NCI-H748 (cell line): ENCODE data around the gene DNAH11.
A peak's percentile ranks its signal among the peaks of the same experiment; 100 is the strongest.
"Not testable (repeated sequence)": the region's sequence is repeated elsewhere in the genome, so short reads cannot be mapped to it uniquely, and the experiment has no call there.

Experiments
- DNase-seq: peaks from one replicate; lab custom pipeline; 2025; ENCODE audit not compliant: unreplicated experiment; lab: John Stamatoyannopoulos, UW

The DNAH11 gene

DNA sequence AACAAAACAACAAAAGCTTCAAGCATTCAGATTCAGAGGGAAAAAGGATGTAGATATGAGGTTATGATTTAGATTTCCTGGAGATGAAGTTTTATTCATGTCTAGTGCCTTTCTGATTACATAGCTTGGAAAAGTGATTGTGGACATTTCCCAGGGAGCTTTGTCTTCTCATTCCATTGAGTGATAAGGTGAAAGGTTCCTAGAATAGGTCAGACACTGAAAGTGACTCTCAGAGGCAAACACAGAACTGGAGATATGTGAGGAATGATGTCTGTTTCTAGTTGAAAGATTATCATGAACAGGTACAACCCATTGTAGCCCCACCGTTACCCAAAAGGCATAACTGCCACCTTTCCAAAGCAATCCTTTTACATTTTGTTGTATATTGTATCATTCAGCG, 223.4 kb downstream of the DNAH11 start:
- DNase-seq: no peak

DNA sequence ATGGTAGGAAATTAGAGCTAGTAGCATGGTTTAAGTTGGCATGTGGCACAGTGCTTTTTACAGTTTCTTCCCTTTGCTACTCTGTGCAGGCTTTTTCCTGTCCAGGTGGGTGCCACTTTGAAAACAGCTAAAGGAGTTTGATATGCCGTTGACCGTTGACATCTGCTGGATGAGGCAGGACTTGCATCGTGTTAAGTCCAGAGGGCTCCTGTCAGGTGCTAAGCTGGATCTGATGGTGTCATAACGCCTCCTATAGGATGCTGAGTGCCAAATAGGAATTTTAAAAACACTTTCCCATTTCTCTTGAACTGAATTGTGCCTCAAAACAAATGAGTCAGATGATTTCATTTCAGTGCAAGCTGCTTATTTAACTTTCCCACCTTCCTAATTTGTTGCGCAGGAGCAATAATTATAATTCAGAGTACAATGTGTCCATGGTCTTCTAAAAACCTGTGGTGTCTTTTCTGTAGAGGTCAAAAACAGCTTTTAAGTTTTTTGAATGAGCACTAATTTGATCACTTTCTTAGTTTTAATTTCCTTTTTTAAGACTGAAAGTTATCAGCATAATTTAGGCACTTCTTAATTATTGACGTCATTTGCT, 224.6 kb downstream of the DNAH11 start:
- peak; percentile 95 for DNase-seq

DNA sequence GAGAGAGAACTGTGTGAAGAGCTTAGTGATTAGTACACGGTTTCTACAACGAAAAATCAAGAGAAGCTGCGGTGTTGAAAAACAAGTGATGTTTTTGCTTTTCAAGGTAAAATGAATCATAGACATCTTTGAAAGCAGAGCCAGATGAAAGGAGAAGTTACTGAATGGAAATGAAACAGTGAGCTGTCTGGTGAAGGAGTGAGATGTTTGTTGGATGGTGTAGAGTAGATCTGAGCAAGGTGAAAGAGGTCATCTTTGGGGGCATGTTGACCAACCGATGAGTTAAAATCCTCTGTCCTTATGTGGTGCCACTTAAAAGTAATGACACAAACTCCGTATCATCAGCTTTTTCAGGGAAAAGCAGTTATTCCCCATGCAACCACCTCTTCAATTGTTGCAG, 225.4 kb downstream of the DNAH11 start:
- no peak for DNase-seq

DNA sequence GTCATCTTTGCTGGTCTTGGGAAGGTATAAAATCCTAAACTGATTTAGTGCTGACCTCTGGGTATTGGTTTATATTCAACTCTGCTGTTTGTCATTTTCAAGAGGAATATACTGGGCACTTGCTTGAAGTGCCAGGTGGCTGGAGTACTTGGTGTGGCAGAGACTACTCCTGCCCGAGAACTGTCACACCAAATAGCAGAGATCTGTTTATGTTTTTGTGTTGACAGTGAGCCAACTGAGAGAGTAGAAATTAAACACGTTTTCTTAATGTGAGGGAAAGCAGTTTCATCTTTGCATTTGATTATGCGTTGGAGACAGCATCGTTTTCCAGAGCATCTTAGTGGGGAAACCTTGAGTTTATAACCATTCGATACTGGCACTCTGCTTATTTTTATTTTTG, 228.4 kb downstream of the DNAH11 start:
- DNase-seq: no peak

DNA sequence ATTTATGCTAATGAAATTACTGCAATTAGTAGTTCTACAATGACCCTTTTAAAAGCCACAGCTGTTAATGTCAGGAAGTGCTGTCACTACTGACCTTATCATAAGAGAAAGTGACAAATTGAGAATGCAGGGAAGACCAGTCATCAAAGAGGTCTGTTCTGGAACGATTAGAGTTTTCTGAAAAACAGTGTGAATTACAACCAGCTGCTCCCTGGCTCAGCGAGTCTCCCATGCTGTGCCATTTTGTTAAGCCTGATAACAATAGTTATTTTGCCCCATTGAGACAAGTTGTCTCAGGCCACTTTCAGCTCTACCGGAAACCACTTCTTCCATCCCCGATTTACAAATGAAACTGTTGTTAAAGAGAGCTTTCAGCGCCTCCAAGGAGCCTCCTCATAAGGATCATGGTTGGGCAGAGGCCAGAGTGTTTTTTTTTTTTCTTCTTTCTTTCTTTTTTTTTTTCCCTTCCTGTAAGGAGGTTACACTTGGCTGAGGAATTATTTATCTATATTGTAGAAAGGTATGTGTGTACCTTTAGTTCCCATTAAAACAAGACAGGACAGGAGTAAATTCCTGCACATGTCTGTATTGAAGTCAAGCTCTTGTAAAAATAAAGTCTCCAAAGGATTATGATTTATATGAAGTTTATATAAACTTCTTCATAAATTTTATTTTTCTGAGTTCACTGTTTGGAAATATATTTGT, 229.2 kb downstream of the DNAH11 start:
- peak; percentile 42 for DNase-seq

DNA sequence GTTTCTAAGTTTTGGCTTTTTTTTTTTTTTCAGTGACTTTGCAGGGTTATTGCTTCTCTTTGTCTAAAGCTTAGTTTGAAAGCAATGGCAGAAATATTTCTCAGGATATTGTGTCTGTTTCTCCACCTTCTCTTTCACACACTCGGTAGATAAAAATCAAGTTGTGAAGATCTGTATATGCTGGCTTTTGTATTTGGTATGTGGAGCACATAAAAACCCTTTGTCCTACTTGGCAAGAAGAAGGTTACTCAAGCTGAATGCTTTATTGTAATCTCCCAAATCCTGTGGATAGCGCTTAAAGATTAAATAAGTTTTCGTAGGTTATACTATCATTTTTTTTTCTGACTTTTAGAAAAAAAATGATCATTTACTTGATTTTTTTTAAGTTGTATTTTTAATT, 230.5 kb downstream of the DNAH11 start:
- no peak for DNase-seq

DNA sequence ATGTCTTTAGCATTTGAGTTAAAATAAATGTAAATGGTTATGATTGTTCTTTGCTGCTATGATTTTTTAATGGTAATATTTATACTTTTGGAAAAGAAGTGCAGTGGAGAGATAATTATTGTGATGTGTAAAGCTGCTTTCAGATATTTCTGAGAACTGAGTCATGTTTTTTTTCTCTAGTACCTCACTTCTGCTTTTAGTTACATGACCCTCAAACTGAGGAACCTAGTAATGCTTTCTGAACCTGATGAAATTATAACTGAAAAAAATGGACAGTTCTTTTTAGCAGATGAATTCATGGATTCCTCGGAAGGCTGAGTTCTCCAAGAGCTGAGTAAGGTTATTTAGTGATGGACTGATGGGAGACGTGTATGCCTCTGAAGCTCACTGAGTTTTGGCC, 235.1 kb downstream of the DNAH11 start:
- no peak for DNase-seq

DNA sequence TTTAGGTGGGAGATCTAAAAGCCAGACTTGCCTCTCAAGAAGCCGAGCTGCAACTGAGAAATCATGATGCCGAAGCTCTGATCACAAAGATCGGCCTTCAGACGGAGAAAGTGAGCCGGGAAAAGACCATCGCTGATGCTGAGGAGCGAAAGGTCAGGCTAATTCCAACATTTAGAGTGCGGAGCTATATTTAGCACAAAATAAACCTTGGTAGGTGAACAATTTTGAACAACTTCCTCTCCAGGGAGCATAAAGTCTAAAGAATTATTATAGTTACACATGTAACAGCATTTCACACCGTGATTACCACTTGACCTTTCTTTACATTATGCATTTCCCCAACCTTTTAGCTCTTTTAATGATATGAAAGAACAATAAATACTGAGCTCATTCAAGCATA, 236.1 kb downstream of the DNAH11 start:
- DNase-seq: peak; percentile 13

DNA sequence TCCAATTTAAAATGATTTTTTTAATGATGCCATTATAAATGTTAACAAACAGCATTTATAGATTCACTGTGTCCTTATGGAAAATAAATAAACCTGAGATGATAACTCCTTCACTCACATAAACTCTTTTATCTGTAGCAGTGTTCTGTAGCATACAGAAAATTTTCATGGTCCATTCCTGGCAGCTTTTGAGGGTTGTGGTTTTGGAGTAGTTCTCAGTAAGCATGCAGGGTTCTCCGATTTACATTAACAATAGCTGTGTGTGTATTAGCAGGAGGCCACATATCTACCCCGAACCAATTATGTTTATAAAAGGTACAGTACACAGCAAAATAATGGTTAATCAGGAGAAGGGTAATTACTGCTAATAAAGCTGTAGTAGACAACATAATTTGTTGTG, 240.2 kb downstream of the DNAH11 start:
- DNase-seq: peak; percentile 56

DNA sequence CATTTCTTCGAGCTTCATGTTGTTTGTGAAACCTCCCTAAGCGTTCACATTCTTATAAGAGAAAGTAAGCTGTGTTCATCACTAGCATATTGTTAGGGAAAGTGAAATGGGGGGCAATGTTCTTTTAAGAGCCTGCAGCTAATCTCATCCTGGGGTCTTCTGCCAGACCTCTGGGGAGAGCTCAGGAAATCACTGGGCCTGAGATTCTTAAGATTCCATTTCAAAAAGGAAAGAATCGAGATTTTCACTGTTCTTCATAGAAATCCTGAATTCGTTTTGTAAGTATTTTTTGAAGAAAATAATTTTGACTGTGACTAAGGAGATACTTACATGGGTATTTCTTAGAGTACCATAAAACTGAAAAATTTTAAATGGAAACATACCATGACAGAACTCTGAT, 242.2 kb downstream of the DNAH11 start:
- DNase-seq: no peak

DNA sequence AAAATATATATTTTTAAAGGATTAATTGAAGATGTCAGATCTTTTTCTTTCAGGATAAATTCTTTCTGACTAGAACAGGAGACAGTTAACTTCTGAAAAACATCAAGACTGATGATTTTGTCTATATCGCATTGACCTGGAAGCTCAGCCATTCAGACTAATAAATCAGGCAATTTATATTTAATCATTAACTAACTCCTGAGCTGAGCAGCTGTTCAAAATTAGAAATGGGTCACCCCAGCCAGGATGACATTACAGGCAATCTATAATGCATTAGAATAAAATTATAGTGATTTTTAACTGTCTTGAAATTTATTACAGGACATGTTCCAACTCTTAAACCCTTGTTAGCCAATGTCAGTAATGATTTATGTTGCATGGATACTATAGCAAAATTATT, 263.0 kb downstream of the DNAH11 start:
- DNase-seq: no peak

DNA sequence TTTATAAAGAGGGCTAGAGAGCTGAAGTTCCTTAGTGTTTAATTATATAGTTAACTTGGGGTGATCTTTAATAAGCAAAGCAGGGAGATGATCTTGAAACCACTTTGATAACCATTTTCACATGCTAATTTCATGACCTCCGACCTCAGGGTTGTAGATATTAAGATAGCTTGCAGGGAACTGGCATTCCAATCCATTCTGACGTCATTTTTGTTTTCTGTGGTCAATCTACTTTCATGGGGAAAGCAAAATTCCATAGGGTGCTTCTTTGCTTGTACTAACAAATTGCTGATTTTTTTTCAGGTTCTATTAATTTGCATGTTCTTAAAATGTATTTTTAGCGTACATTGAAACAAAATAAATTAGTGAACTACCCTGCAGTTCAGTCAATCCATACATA, 263.5 kb downstream of the DNAH11 start:
- DNase-seq: no peak

DNA sequence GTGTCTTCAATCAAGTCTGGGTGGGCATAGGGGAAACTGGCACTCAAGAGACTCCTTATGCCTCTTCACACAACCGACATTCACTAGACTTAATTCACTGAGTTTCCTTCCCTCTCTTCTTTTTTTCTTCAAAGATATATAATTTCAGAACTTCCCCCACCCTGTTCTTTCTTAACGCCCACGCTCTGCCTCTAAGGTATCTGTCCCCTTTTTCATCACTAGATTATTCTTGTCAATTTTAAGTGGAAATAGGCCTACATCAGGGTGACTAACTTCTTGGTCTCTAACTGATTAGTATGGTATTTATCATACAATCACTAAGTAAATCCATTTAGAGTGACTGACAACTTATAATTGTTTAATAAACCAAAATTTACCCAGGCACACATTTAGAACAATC, 276.2 kb downstream of the DNAH11 start:
- DNase-seq: no peak

DNA sequence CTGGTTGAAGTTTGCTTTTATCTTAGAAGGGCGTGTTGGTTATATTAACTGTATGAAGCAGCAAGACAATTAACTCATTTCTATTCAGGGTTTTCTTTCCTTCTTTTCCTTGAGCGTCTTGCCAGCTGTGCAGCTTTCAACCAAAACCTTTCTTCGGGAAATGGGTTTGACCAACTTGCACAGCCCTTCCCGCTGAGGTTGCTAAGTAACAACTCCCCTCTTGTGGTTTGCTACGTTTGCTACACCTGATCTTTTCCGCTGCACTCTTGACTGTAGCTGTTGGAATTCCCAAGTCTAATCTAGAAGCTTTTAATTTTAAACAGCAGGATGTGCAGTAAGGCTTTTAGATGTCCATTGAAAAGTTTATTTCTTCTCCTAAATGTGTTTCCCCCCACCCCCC, 286.0 kb downstream of the DNAH11 start:
- DNase-seq: peak; percentile 73

DNA sequence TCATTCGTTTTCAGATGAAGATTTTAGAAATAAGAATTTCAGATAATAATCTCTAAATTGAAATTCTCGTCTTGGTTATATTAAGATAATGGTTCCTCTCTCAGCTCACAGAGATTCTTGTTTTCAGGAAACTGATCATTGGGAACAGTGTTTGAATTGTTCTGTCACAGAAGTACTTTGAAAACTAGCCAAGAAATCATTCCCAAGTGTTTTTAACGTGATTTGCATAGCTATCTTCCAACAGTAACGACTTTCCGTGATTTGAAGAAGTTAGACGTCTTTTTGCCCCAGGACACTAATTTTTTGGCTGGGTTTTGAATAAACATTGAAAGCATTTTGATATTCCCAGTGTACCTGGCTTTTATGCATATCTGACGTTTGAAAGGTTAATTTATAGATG, 286.9 kb downstream of the DNAH11 start:
- no peak for DNase-seq

DNA sequence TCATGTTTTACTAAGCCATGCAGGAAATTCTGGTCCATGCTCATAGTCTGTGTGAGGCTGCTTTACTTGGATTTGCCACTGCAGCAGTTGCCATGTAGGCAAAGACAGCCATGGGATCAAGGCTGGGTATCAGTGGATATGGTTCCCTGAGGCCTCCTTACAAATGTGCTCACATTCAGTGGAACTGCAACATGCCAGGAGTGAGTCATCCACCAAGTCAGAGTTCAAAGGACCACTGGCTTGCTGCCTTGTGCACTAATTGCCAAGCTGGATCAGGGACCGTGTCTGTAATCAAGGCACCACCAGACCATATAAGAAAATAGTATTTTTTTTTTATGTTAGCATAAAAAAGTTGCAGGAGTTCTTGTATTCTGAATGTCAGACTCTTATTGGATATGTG, 301.9 kb downstream of the DNAH11 start:
- no peak for DNase-seq

DNA sequence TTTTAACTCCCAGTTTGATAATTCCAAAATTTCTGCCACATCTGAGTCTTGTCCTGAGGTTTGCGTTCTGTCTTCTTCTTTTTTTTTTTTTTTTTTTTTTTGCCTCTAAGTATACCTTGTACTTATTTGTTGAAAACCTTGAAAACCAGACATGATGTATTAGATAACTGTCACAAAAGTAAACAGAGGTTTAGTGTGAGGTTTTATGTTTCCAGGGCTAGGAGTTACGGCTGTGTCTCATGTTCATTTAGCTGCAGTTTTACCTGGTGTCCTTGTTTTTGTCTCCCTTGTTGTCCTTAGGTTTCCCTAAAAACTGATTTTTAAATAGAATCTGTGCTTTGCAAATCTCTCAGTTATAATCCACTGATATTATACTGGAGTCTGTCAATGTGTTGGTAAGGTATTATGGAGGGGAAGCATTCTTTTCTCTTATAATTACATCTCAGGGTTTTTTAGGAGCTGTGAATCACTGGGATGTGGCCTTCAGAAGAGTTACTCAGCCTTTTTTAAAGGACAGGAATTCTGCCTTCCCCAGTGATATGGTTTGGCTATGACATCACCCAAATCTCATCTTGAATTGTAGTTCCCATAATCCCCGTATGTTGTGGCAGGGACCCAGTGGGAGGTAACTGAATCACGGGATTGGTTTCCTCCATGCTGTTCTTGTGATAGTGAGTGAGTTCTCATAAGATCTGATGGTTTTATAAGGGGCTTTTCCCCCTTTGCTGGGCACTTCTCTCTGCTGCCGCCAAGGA, 307.9 kb downstream of the DNAH11 start:
- no peak for DNase-seq

DNA sequence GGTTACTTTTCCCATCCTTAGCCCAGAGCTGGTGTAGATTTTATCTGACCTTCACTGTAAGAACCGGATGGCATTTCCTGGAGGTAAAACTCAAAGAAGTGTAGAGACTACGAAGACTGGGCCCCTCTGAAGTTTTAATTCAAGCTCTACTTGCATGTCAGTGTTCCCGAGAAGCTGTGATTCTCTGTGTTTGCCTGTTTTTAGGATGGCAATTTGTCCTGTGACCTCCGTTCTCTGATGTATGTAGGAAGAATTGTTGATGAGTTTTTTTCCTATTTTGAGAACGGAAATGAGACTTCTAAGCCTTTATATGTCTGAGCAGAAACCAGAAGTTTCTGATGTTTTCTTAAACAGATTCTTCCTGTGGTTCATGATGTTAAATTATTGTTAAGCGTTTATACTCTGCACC, 308.7 kb downstream of the DNAH11 start:
- DNase-seq: no peak

DNA sequence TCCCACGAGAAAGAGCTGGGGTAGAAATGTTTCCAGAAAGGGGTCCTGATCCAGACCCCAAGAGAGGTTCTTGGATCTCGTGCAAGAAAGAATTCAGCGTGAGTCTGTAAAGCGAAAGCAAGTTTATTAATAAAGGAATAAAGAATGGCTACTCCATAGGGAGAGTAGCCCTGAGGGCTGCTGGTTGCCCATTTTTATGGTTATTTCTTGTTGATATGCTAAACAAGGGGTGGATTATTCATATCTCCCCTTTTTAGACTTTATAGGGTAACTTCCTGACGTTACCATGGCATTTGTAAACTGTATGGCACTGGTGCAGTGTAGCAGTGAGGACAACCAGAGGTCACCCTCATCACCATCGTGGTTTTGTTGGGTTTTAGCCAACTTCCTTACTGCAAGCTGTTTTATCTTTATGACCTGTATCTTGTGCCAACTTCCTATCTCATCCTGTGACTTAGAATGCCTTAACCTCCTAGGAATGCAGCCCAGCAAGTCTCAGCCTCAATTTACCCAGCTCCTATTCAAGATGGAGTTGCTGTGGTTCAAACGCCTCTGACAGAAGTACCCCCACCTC, 322.9 kb downstream of the DNAH11 start:
- not testable (repeated sequence) for DNase-seq

DNA sequence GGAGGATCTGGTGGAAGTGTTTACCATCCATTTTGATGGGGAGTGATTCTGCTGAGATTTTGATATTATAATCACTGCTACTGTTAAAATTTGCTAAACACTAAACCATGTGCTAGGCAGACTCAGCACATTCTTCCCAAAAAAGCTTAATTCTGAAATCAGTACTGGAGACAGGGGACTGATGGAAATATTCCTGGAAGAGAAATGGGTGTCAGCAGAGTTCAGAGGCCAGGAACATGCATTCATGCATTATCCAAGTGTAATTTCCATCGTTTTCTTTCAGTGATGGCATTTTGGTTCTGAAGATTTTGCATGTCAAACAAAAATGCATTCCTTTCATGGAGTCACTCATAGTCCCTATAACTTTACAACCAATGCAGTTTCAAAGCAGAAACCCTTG, 323.9 kb downstream of the DNAH11 start:
- no peak for DNase-seq

DNA sequence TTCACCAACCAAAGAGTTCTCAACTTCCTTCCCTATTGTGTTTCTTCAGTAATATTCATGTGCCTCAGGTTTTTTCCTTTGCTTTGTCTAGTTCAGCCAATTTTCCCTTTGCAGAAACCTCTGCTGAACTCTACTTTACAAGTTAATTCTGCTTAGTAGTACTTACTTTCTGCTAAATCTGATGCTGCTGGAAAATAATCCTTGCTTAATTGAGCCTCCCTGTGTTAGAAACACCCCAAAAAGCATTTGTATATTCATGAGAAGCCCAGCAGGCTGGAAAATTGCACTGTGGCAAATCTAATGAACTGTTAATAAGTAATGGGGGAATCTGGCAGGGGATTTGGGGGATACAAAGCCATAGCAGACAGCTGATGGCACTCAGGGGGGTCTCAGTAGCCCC, 324.4 kb downstream of the DNAH11 start:
- DNase-seq: no peak
